Tibial nerve (tissue), 4 donors: ENCODE results near the gene TLX2. TPM values are rescaled to one million over a fixed set of nuclear protein-coding genes. Genes with fewer than 3 reads are reported as not detected.
A peak's percentile ranks its signal among the peaks of the same experiment; 100 is the strongest.

Experiments used
- DNase-seq, 2 donors: peaks; one replicate each; pipeline ENCODE4 v3.0.0-alpha.2; 2019; ENCODE audit warnings: low spot score in 2 of 2
- H3K27ac ChIP-seq, 4 donors: fragments of 200-600 bp; sonication (generic) in 3 of 4; one replicate each; pipeline ENCODE4 v1.5.1; 2017 to 2019; ENCODE audit warnings: mild to moderate bottlenecking in 1 of 4
- H3K27me3 ChIP-seq, 2 donors: fragments of 200-600 bp; sonication (generic) in 1 of 2; one replicate each; pipeline versions ENCODE4 v1.5.1 to v1.6.0; 2017 to 2019
- H3K36me3 ChIP-seq, 3 donors: fragments of 200-600 bp; sonication (generic); one replicate each; pipeline ENCODE4 v1.5.1; 2018 to 2019
- H3K4me1 ChIP-seq, 4 donors: fragments of 200-600 bp; sonication (generic) in 3 of 4; one replicate each; pipeline ENCODE4 v1.5.1; 2017 to 2019
- H3K4me3 ChIP-seq, 4 donors: fragments of 200-600 bp; sonication (generic) in 3 of 4; one replicate each; pipeline ENCODE4 v1.5.1; 2017 to 2019; ENCODE audit warnings: mild to moderate bottlenecking in 1 of 4, moderate library complexity in 1 of 4
- H3K9me3 ChIP-seq, 4 donors: fragments of 200-600 bp; sonication (generic) in 3 of 4; one replicate each; pipeline ENCODE4 v1.5.1; 2017 to 2019
- CTCF ChIP-seq, 5 experiments: fragments of 200-600 bp in 3 of 5; fragments of 450-650 bp in 2 of 5; sonication (generic) in 3 of 5; IDR thresholded peaks; one replicate each; pipeline ENCODE4 v1.5.1; 2016 to 2019; ENCODE audit warnings: antibody characterized with exemption in 5 of 5, mild to moderate bottlenecking in 3 of 5, moderate library complexity in 2 of 5
- EP300 ChIP-seq, 2 donors: sonication (generic); formaldehyde crosslinking; IDR thresholded peaks; one replicate each; pipeline ENCODE4 v1.6.1; 2017; ENCODE audit warnings: antibody characterized with exemption in 2 of 2, mild to moderate bottlenecking in 1 of 2
- POLR2A ChIP-seq, 2 donors: fragments of 450-650 bp; IDR thresholded peaks; one replicate each; pipeline ENCODE4 v1.6.1; 2017; ENCODE audit warnings: antibody characterized with exemption in 2 of 2, mild to moderate bottlenecking in 2 of 2, moderate library complexity in 2 of 2
- WGBS, 2 donors: methylation state at CpG; one replicate each; pipeline ENCODE4 v1.1.5; 2018; 5-methylcytosine and 5-hydroxymethylcytosine counted together
- total RNA-seq, 4 donors: library from RNA; depleted of rRNA; stranded (reverse); fragments of >200 nt; gene quantifications; one replicate each; pipeline ENCODE4 v1.1.0, GENCODE V29; 2016

TLX2 gene
- total RNA-seq, 4 donors from 2014 or later, result not detected

GRCh38 chr2:74535440-74535965 lies 21.3 kb downstream of the TLX2 start:
- no peak for DNase-seq
- Histone ChIP-seq H3K4me1 (peaks cover 0 to 16% (median 9%) of the 10 kb centered on the region in 4 donors), H3K4me3 (no peak overlapping the region), H3K9me3 (no peaks in the 10 kb centered on the region), H3K36me3 (peaks cover 0 to 41% (median 0%) of the 10 kb centered on the region in 3 donors), H3K27ac (no peak overlapping the region), H3K27me3 (no peaks in the 10 kb centered on the region)
- TF ChIP-seq POLR2A (IDR thresholded peaks at IDR 0.05) (no peak), EP300 (IDR thresholded peaks at IDR 0.05) (no peak), CTCF (IDR thresholded peaks at IDR 0.05) (no peak)
- WGBS, 2 donors, result 87 to 92% methylated on average over 10 of the region's 10 CpGs

GRCh38 chr2:74536166-74536950 lies 22.1 kb downstream of the TLX2 start:
- DNase-seq, result no peak
- no peak for TF ChIP-seq CTCF (IDR thresholded peaks at IDR 0.05)
- no peak for TF ChIP-seq EP300 (IDR thresholded peaks at IDR 0.05)
- no peak for TF ChIP-seq POLR2A (IDR thresholded peaks at IDR 0.05)
- no peak overlapping the region for H3K27ac ChIP-seq
- WGBS, 2 donors, result 84 to 86% methylated on average over 23 of the region's 23 CpGs
- peaks cover 0 to 8% (median 2%) of the 10 kb centered on the region in 4 donors for H3K4me1 ChIP-seq
- H3K9me3 ChIP-seq, result no peaks in the 10 kb centered on the region
- H3K4me3 ChIP-seq, result no peak overlapping the region
- H3K36me3 ChIP-seq, result peaks cover 0 to 45% (median 0%) of the 10 kb centered on the region in 3 donors
- no peaks in the 10 kb centered on the region for H3K27me3 ChIP-seq

GRCh38 chr2:74537140-74537539 lies 22.9 kb downstream of the TLX2 start:
- no peak for DNase-seq
- TF ChIP-seq CTCF (IDR thresholded peaks at IDR 0.05), result no peak
- no peak for TF ChIP-seq POLR2A (IDR thresholded peaks at IDR 0.05)
- TF ChIP-seq EP300 (IDR thresholded peaks at IDR 0.05), result no peak
- Histone ChIP-seq H3K4me1 (no peaks in the 10 kb centered on the region), H3K4me3 (no peak overlapping the region), H3K36me3 (peaks cover 0 to 37% (median 0%) of the 10 kb centered on the region in 3 donors), H3K9me3 (no peaks in the 10 kb centered on the region), H3K27ac (no peak overlapping the region), H3K27me3 (no peaks in the 10 kb centered on the region)
- WGBS, 2 donors, result 57 to 70% methylated on average over 4 of the region's 4 CpGs

- TF ChIP-seq POLR2A (IDR thresholded peaks at IDR 0.05), result no peak
- no peak for TF ChIP-seq CTCF (IDR thresholded peaks at IDR 0.05)
- no peak for TF ChIP-seq EP300 (IDR thresholded peaks at IDR 0.05)
- Histone ChIP-seq H3K36me3 (peaks cover 0 to 21% (median 0%) of the 10 kb centered on the region in 3 donors), H3K4me1 (no peaks in the 10 kb centered on the region), H3K27me3 (no peaks in the 10 kb centered on the region), H3K9me3 (no peaks in the 10 kb centered on the region), H3K27ac (no peak overlapping the region), H3K4me3 (no peak overlapping the region)
- WGBS, 2 donors, result 75% methylated on average over 7 of the region's 7 CpGs
- DNase-seq, result no peak
Measured at GRCh38 chr2:74538881-74539339, 24.7 kb downstream of the TLX2 start.

- WGBS, 2 donors, result 69 to 73% methylated on average over 5 of the region's 5 CpGs
- H3K9me3 ChIP-seq, result no peaks in the 10 kb centered on the region
- peaks cover 0 to 8% (median 0%) of the 10 kb centered on the region in 3 donors for H3K36me3 ChIP-seq
- no peaks in the 10 kb centered on the region for H3K4me1 ChIP-seq
- TF ChIP-seq CTCF (IDR thresholded peaks at IDR 0.05) (no peak), POLR2A (IDR thresholded peaks at IDR 0.05) (no peak), EP300 (IDR thresholded peaks at IDR 0.05) (no peak)
- no peaks in the 10 kb centered on the region for H3K27me3 ChIP-seq
- H3K4me3 ChIP-seq, result no peak overlapping the region
- peak overlapping the region in 1 of 4 donors; percentile 36 for H3K27ac ChIP-seq
- peak in 1 of 2 donors; percentile 48 for DNase-seq
Measured at GRCh38 chr2:74540291-74540690, 26.0 kb downstream of the TLX2 start.
